SK-MEL-5 (cell line): Measurements from ENCODE around the gene GAST. TPM values are rescaled to one million over a fixed set of nuclear protein-coding genes. Genes with fewer than 3 reads are reported as not detected.
A peak's percentile ranks its signal among the peaks of the same experiment; 100 is the strongest.

Experiments used
- DNase-seq: peaks from one replicate; pipeline ENCODE4 v3.0.0-alpha.2; 2016; ENCODE audit warnings: low read depth, low spot score
- in situ Hi-C: cut with HindIII; loops from 2 replicates; pipeline ENCODE4 v1.10.0; 2016; ENCODE audit warnings: low sequenced_read_pairs, high pct_unique_total_duplicates, low pct_unique_long_range_greater_than_20kb
- total RNA-seq: library from RNA; depleted of rRNA; stranded (reverse); fragments of >200 nt; shearing (Covaris generic); gene quantifications from 2 replicates; pipeline ENCODE4 v1.2.3, GENCODE V29; 2014

Gene GAST
- total RNA-seq, 1 experiment from 2014 or later, result not detected

DNA sequence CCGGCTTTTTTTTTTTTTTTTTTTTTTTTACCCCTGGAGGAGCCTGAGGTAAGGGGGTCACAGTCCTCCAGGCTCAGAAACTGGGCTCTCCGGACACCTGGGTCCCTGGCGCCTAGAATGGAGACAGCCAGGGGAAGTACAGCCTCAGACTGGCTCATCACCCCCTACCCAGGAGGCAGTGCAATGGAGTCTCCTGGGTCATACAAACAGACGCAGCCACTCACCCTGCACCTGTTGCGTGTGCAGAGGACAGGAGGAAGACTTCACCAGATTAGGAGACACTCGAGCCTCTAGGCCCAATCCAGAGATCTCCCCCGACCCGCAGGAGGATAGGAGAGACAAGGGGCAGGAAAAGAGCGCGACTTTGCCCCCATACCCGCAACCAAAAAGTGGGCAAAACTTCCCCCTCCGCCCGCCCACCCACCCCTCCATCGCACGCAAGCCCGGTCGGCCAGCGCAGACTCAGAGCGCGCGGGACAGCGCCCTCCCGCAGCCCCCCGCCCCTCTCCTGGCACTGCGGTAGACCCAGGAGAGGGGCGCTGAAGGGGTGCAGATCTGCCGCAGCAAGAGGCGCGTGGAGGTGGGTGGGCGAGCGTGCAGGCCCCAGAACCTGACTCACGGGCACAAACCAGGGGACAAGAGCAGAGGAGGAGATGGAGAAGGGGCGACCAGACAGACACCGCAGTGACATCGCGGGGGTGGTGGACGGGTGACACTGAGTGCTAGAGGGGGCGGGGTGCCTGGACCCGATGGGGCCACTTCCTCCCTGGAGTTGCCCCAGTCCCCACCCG, 21.4 kb downstream of the GAST start:
- DNase-seq, result no peak
- in situ Hi-C loops, result no loop called here

- in situ Hi-C loops, result no loop called here
Measured at GRCh38 chr17:41734139-41734948, 22.2 kb downstream of the GAST start, which contains the start of gene HAP1. Gene HAP1 (minus strand): TSS chr17:41734643. CDS start chr17:41734634, 9 bp downstream.

DNA sequence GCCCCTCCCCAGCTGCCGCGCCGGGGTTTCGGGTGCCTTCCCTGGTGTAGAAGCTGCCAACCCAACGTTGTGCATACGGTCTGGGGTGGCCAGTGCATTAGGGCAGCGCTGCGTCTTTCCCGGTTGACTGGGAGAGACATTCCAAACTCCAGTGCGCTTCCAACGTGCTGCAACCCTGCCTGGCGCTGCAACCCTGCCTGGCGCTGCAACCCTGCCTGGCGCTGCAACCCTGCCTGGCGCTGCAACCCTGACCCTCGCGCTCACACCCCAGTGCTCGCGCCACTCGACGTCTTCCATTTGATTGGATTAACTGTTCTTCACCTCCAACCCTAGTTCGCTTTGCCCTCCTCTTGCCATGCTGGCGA, 22.8 kb downstream of the GAST start:
- in situ Hi-C loops, result no loop called here
- no peak for DNase-seq

More at GRCh38 chr17:41734139-41734948, 22.2 kb downstream of the GAST start, which contains the start of gene HAP1:
- peak; percentile 43 for DNase-seq

DNA sequence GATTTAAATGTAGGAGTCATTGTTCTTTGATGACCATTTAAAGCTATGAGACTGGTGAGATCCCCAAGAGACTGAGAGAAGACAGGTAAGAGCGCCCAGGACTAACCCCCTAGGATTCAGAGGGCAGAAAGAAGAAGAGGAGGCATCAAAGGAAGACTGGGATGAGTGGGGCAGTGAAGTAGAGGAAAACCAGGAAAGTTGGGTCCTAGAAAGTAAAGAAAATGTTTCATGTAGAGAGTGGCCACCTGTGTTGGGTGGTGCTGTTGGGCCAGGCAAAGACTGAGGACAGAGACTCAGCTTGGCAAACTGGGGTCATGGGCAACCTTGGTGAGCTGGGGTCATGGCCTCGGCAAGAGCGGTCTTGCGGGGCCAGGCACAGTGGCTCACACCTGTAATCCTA, 23.6 kb downstream of the GAST start:
- in situ Hi-C loops, result no loop called here

DNA sequence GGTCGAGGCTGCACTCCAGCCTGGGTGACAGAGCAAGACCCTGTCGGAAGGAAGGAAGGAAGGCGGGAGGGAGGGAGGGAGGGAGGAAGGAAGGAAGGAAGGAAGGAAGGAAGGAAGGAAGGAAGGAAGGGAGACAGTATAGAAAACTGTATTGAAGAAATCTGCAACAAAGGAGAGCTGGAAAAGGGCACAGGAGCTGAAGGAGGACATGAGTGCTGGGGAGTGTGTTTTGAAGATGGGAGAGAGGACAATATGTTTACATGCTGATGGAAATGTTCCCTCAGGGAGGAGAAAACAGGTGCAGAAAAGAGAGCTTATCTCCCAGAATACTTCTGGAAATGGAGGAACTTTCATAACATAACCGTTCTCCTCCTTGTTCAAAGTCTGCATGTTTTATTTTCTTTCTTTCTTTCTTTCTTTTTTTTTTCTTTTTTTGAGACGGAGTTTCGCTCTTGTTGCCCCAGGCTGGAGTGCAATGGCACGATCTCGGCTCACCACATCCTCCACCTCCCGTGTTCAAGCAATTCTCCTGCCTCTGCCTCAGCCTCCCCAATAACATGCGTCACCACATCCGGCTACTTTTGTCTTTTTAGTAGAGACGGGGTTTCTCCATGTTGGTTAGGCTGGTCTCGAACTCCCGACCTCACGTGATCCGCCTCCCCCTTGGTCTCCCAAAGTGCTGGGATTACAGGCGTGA, 25.0 kb downstream of the GAST start:
- in situ Hi-C loops, result no loop called here
- no peak for DNase-seq

More for the DNA sequence above, 23.6 kb downstream of the GAST start:
- no peak for DNase-seq

DNA sequence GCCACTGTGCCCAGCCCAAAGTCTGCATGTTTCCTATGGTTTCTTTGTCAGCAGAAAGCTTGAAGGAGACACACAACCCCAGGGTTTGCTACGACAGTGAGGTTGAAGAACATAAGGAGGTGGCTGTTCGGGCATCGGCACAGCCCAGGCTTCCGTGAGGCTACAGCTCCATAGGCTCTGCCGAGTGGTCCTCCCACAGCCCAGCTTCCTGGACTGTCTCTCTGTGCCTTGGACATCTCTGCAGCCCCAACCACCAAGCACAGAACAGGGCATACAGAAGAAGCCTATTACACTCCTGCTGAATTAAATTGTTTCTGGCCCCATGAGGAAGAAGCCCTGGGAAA, 25.5 kb downstream of the GAST start:
- peak; percentile 47 for DNase-seq
- in situ Hi-C loops, result no loop called here

GRCh38 chr17:41738077-41738800, 26.1 kb downstream of the GAST start:
- DNase-seq, result peak; percentile 88
- in situ Hi-C loops, result no loop called here

GRCh38 chr17:41738801-41739112, 26.6 kb downstream of the GAST start:
- in situ Hi-C loops, result no loop called here
- DNase-seq, result no peak

DNA sequence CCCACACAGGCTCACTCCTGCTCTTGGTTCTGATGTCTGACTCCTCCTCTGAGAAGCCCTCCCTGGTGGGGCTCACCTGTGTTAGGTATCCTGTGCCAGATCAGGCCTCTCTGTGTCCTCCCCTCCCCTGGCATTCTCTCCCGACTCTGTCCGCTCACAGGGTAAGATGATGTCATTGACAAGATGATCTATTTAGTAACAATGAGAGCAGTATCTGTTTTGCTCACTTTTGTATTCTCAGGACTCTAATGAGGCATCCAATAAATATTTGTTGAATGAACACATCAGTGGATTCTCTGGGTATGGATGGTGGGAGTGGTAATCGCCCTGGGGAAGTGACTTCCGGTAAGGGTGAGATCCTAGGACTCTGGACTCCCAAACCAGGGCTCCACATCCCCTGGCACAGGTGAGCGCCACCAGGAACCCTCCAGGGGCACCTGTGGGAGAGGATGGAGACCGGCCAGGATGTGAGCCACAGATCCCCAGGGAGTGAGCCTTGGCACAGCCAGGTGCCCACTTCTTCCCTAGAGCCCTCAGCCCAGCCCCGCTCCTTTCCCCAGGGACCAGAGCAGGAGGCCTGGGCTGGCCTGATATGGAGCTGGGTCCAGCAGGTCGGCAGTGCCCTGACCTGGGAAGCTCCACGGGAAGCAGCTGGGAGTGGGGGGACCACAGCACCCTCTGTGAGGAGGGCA, 27.7 kb downstream of the GAST start:
- in situ Hi-C loops, result no loop called here
- no peak for DNase-seq

DNA sequence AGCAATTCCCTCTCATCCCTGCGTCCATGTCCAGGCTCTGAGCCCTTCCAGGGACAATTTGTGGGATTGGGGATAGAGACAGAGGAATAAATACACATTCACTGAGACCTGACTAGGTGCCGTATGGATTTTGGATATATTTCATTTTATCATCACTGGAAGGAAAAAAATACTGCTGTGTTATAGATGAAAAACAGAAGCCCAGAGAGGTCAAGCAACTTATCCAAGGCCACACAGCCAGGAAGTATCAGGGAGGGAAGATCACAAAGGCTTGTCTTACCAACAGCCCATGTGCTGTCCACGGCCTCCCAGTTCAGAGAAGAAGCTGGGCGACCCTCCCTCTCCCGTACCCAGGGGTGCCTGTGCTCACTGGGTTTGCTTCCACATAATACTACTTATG, 28.4 kb downstream of the GAST start:
- DNase-seq, result no peak
- in situ Hi-C loops, result no loop called here

- in situ Hi-C loops, result no loop called here
- no peak for DNase-seq
Measured at GRCh38 chr17:41741709-41742108, 29.6 kb downstream of the GAST start.

DNA sequence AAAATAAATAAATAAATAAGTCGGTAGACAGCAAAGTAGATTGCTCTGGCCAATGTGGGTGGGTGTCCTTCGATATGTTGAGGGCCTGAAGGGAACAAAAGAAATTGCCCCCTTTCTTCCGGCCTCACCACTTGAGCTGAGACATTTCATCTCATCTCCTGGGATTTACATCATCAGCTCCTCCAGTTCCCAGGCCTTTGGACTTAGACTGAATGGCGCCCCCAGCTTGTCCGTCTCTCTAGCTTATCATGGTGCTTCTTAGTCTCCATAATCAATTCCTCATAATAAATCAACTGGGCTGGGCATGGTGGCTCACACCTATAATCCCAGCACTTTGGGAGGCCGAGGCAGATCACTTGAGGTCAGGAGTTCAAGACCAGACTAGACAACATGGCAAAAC, 36.1 kb downstream of the GAST start:
- no peak for DNase-seq
- in situ Hi-C loops, result no loop called here

GRCh38 chr17:41750862-41751261, 38.7 kb downstream of the GAST start:
- in situ Hi-C loops, result no loop called here
- no peak for DNase-seq

- DNase-seq, result no peak
- in situ Hi-C loops, result no loop called here
Measured at GRCh38 chr17:41751288-41751687, 39.2 kb downstream of the GAST start.

GRCh38 chr17:41754066-41754465, 41.9 kb downstream of the GAST start:
- in situ Hi-C loops, result no loop called here
- no peak for DNase-seq

- DNase-seq, result no peak
- in situ Hi-C loops, result no loop called here
Measured at GRCh38 chr17:41758601-41759000, 46.5 kb downstream of the GAST start.

DNA sequence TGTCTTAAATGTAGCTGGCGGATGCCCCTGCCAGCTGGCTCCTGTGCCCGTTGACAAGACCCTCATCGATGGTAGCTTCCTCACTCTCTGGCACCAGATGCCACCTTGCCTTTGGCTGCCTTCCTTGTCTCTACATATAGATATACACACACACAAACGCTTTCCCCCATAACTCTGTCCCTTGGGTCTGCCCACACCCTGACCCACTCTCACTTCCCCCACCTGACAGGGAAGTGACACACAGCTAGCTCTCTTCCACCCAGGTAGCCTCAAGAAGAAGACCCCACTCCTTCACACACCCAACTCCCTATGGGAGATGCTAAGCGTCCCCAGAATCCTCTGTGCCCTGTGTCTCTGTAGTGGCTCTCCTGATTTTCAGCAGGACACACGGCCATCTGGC, 48.7 kb downstream of the GAST start:
- in situ Hi-C loops, result no loop called here
- no peak for DNase-seq
